Endothelial cell of umbilical vein (primary cell): ENCODE measurements around the gene NFATC1. TPM values are rescaled to one million over a fixed set of nuclear protein-coding genes. Genes with fewer than 3 reads are reported as not detected.

Source experiments
- BruUV-seq: library from RNA; stranded (reverse); fragments of 400-500 nt; replicated peaks from 2 replicates; lab custom pipeline; 2021; lab: Mats Ljungman, UMichigan
- CTCF ChIA-PET: fragments of 300-600, 350-600 bp; sonication (Branson Sonifier 250); formaldehyde crosslinking; loops from one replicate; lab custom pipeline; 2021; ENCODE audit warnings: antibody characterized with exemption, inconsistent platforms; lab: Charles Lee
- POLR2A ChIA-PET: fragments of 300-600, 350-600 bp; sonication (Branson Sonifier 250); formaldehyde crosslinking; loops from one replicate; lab custom pipeline; 2021; ENCODE audit warnings: antibody characterized with exemption, inconsistent platforms; lab: Charles Lee
- DNase-seq: peaks from one replicate; pipeline ENCODE4 v3.0.0-alpha.2; 2011; ENCODE audit warnings: low read depth, low spot score
- FAIRE-seq: peaks from 2 replicates; lab custom pipeline; 2011; peaks lifted over from hg19 to GRCh38; lab: Jason Lieb, UNC
- H2AFZ ChIP-seq: 2 replicates; pipeline ENCODE4 v1.6.0; 2012; ENCODE audit warnings: low read depth, low read length, control low read depth, inconsistent platforms
- H3K27ac ChIP-seq: 2 replicates; pipeline ENCODE4 v1.5.1; 2011; ENCODE audit warnings: low read depth, mild to moderate bottlenecking, control low read depth, low read length, moderate library complexity; ENCODE audit not compliant: insufficient read depth
- H3K27me3 ChIP-seq, 2 experiments: 2 replicates each; pipeline versions ENCODE4 v1.6.0 to v1.6.1; 2011; ENCODE audit warnings: low read length in 2 of 2, mixed read lengths in 1 of 2; ENCODE audit not compliant: control insufficient read depth in 2 of 2, insufficient read depth in 2 of 2
- H3K36me3 ChIP-seq, 2 experiments: 2 replicates in 1 of 2; 3 replicates in 1 of 2; pipeline ENCODE4 v1.5.1; 2011; ENCODE audit warnings: low read length in 2 of 2, mild to moderate bottlenecking in 1 of 2, moderate library complexity in 1 of 2; ENCODE audit not compliant: control insufficient read depth in 2 of 2, insufficient read depth in 2 of 2; ENCODE audit errors: extremely low read depth in 1 of 2
- H3K4me1 ChIP-seq: 3 replicates; pipeline ENCODE4 v1.5.1; 2011; ENCODE audit warnings: mild to moderate bottlenecking, low read length; ENCODE audit not compliant: control insufficient read depth, insufficient read depth; ENCODE audit errors: extremely low read depth
- H3K4me2 ChIP-seq: 2 replicates; pipeline ENCODE4 v1.6.1; 2011; ENCODE audit warnings: low read length, control low read depth, mixed read lengths; ENCODE audit not compliant: insufficient read depth
- H3K4me3 ChIP-seq, 3 experiments: fragments of 200-600 bp in 1 of 3; sonication (generic), shearing (Covaris generic) in 1 of 3; replicated peaks in 1 of 3; 2 replicates each; pipeline ENCODE4 v1.5.1; 2011 to 2016; ENCODE audit warnings: control low read depth in 3 of 3, low read length in 3 of 3, mild to moderate bottlenecking in 2 of 3, inconsistent platforms in 1 of 3, low read depth in 1 of 3, moderate library complexity in 1 of 3; ENCODE audit not compliant: insufficient read depth in 1 of 3
- H3K79me2 ChIP-seq: 2 replicates; pipeline ENCODE4 v1.6.0; 2012; ENCODE audit warnings: low read length, inconsistent platforms; ENCODE audit not compliant: control insufficient read depth, insufficient read depth
- H3K9ac ChIP-seq: replicated peaks from 2 replicates; pipeline ENCODE3; 2011; ENCODE audit warnings: low read length, control low read depth; ENCODE audit not compliant: insufficient read depth; ENCODE audit errors: extremely low read depth
- H3K9me1 ChIP-seq: replicated peaks from 3 replicates; pipeline ENCODE4 v1.6.0; 2011; ENCODE audit warnings: mild to moderate bottlenecking, low read length; ENCODE audit not compliant: control insufficient read depth, insufficient read depth; ENCODE audit errors: extremely low read depth
- H3K9me3 ChIP-seq: replicated peaks from 2 replicates; pipeline ENCODE4 v1.5.1; 2012; ENCODE audit warnings: low read length, inconsistent platforms; ENCODE audit not compliant: control insufficient read depth, insufficient read depth
- H4K20me1 ChIP-seq: replicated peaks from 2 replicates; pipeline ENCODE3; 2011; ENCODE audit warnings: mild to moderate bottlenecking, low read length; ENCODE audit not compliant: control insufficient read depth, insufficient read depth; ENCODE audit errors: extremely low read depth
- EZH2 ChIP-seq: IDR thresholded peaks from 2 replicates; pipeline ENCODE4 v1.6.1; 2012; ENCODE audit warnings: borderline replicate concordance, low read depth, mild to moderate bottlenecking, moderate library complexity, low read length, inconsistent platforms; ENCODE audit not compliant: severe bottlenecking
- FOS ChIP-seq: IDR thresholded peaks from 2 replicates; pipeline ENCODE4 v1.6.1; 2011; ENCODE audit warnings: mild to moderate bottlenecking, low read length, moderate library complexity, borderline replicate concordance; ENCODE audit not compliant: insufficient read depth
- GATA2 ChIP-seq: IDR thresholded peaks from 2 replicates; pipeline ENCODE4 v1.7.0; 2011; ENCODE audit warnings: low read depth, mild to moderate bottlenecking, moderate library complexity, mixed read lengths, low read length; ENCODE audit not compliant: insufficient read length, insufficient read depth
- JUN ChIP-seq: IDR thresholded peaks from 2 replicates; pipeline ENCODE4 v1.6.1; 2011; ENCODE audit warnings: borderline replicate concordance, low read depth; ENCODE audit not compliant: insufficient read length, insufficient read depth
- MYC ChIP-seq: IDR thresholded peaks from one replicate; pipeline ENCODE4 v1.6.1; 2011; ENCODE audit warnings: mild to moderate bottlenecking, low read depth, low read length
- POLR2A ChIP-seq: IDR thresholded peaks from 2 replicates; pipeline ENCODE4 v1.6.1; 2012; ENCODE audit warnings: low read depth, mild to moderate bottlenecking, control low read depth, low read length
- POLR2AphosphoS5 ChIP-seq: IDR thresholded peaks from 2 replicates; pipeline ENCODE4 v1.6.1; 2012; ENCODE audit warnings: low read depth, mild to moderate bottlenecking, control low read depth, low read length, moderate library complexity; ENCODE audit not compliant: insufficient read depth
- dilution Hi-C: fragments of 300-500 bp; cut with MboI; formaldehyde crosslinking; loops from one replicate; pipeline ENCODE4 v1.15.0; 2019; ENCODE audit warnings: low sequenced_read_pairs; ENCODE audit not compliant: extremely low pct_ligation_motif_present
- intact Hi-C: fragments of 100-400 bp; cut with micrococcal nuclease; formaldehyde crosslinking; loops from one replicate; pipeline ENCODE4 v1.10.0; 2022
- polyA plus RNA-seq, 4 experiments: library from polyadenylated mRNA; depleted of rRNA in 3 of 4; stranded (reverse) in 3 of 4; unstranded in 1 of 4; fragments of >200 nt; gene quantifications; 2 replicates each; pipeline versions ENCODE4 v1.2.1 to v1.2.3, GENCODE V29; 2011 to 2012; ENCODE audit warnings: missing spikeins in 1 of 4
- total RNA-seq: library from RNA; stranded (reverse); gene quantifications from 2 replicates; pipeline ENCODE4 v1.2.3, GENCODE V29; 2021
- TF ChIP-seq, protein P1 (sequence below): IDR thresholded peaks from 2 replicates; pipeline ENCODE4 v1.6.1; 2011; ENCODE audit not compliant: insufficient read depth, insufficient read length
- TF ChIP-seq, protein P2 (sequence below), 2 donors: IDR thresholded peaks; 1 replicate in 1 of 2; 2 replicates in 1 of 2; pipeline ENCODE4 v1.5.1; 2011; ENCODE audit warnings: low read length in 2 of 2, mild to moderate bottlenecking in 2 of 2, moderate library complexity in 2 of 2, control low read depth in 1 of 2, inconsistent platforms in 1 of 2, low read depth in 1 of 2; ENCODE audit not compliant: insufficient read depth in 1 of 2; ENCODE audit errors: extremely low read depth in 1 of 2

The NFATC1 gene
- total and polyA plus RNA-seq, 2 donors (not counting 3 experiments of a cell fraction or from before 2014, with no cell fraction given): 11.1 to 30.0 TPM

DNA sequence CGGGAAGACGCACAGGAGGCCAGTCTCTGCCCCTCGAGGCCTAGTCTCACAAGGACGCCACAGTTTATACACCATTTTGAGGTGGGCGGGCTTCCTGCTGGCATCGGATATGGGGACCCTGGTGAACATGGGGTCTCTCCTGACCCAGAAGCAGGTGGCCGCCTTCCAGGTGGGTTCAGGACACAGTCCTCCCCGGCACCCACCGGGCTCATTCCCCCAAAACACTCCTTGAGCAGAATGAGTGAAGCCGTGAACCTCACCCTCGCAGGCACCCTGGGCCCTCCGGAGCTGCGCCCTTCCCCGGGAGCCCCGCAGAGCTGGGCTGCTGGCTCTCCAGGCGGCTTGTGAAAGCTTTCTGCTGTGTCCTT, 6.5 kb downstream of the NFATC1 start:
- intact Hi-C loops: loop anchor here (2.0 kb wide), 1 partner anchor 83 kb away; no protein-coding TSS in a partner anchor
- no peak for FAIRE-seq
- no peaks in the 10 kb centered on the region for H3K27me3 ChIP-seq

More for the DNA sequence above, 6.5 kb downstream of the NFATC1 start:
- BruUV-seq: no TSS peak
- H3K79me2 ChIP-seq: peaks cover 32% of the 10 kb centered on the region
- no peaks in the 10 kb centered on the region for H3K36me3 ChIP-seq
- POLR2A ChIA-PET: no interaction called here
- no peak overlapping the region for H3K4me3 ChIP-seq
- H3K9me3 ChIP-seq: no peaks in the 10 kb centered on the region
- no peak overlapping the region for H3K27ac ChIP-seq
- H4K20me1 ChIP-seq: no peaks in the 10 kb centered on the region
- H3K4me1 ChIP-seq: peaks cover 55% of the 10 kb centered on the region
- H3K9ac ChIP-seq: no peak overlapping the region
- no peak overlapping the region for H2AFZ ChIP-seq
- TF ChIP-seq POLR2AphosphoS5 (no peak), EZH2 (no peak), POLR2A (no peak), FOS (no peak), MYC (no peak), GATA2 (no peak), JUN (no peak)
- TF ChIP-seq, protein P1, sequence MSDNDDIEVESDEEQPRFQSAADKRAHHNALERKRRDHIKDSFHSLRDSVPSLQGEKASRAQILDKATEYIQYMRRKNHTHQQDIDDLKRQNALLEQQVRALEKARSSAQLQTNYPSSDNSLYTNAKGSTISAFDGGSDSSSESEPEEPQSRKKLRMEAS: no peak
- TF ChIP-seq, protein P2, sequence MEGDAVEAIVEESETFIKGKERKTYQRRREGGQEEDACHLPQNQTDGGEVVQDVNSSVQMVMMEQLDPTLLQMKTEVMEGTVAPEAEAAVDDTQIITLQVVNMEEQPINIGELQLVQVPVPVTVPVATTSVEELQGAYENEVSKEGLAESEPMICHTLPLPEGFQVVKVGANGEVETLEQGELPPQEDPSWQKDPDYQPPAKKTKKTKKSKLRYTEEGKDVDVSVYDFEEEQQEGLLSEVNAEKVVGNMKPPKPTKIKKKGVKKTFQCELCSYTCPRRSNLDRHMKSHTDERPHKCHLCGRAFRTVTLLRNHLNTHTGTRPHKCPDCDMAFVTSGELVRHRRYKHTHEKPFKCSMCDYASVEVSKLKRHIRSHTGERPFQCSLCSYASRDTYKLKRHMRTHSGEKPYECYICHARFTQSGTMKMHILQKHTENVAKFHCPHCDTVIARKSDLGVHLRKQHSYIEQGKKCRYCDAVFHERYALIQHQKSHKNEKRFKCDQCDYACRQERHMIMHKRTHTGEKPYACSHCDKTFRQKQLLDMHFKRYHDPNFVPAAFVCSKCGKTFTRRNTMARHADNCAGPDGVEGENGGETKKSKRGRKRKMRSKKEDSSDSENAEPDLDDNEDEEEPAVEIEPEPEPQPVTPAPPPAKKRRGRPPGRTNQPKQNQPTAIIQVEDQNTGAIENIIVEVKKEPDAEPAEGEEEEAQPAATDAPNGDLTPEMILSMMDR (IDR thresholded peaks at IDR 0.05; ENCODE audit: extremely low read depth in 1 of 2, insufficient read depth in 1 of 2, low read depth in 1 of 2, low read length in 2 of 2): no peak
- dilution Hi-C loops: no loop called here
- no peaks in the 10 kb centered on the region for H3K9me1 ChIP-seq
- DNase-seq: no peak
- no peak overlapping the region for H3K4me2 ChIP-seq
- CTCF ChIA-PET: interaction anchor here (0.9 to 2.2 kb wide), 3 partner anchors 9 to 128 kb away, joined by 3 to 12 read pairs (median 5); no protein-coding TSS in a partner anchor
